Amniotic epithelial cell (primary cell): ENCODE results near the gene SFSWAP.

Experiments used
- DNase-seq: peaks from one replicate; pipeline ENCODE4 v3.0.0-alpha.2; 2010; ENCODE audit warnings: low read depth

The SFSWAP gene

GRCh38 chr12:131817241-131817640, 106.4 kb downstream of the SFSWAP start:
- no peak for DNase-seq

- DNase-seq, result no peak
Measured at GRCh38 chr12:131818821-131819585, 108.1 kb downstream of the SFSWAP start.

GRCh38 chr12:131824450-131824849, 113.6 kb downstream of the SFSWAP start:
- DNase-seq, result no peak

GRCh38 chr12:131825146-131825892, 114.4 kb downstream of the SFSWAP start:
- DNase-seq, result no peak

GRCh38 chr12:131826097-131826928, 115.4 kb downstream of the SFSWAP start:
- no peak for DNase-seq

GRCh38 chr12:131827961-131828534, 117.2 kb downstream of the SFSWAP start, which contains the start of gene MMP17:
Gene MMP17 (plus strand): TSS chr12:131828393. CDS start chr12:131828495, 102 bp downstream.
- peak; percentile 21 for DNase-seq

- no peak for DNase-seq
Measured at GRCh38 chr12:131828671-131829355, 117.9 kb downstream of the SFSWAP start.

GRCh38 chr12:131829356-131829747, 118.5 kb downstream of the SFSWAP start:
- DNase-seq, result no peak

- DNase-seq, result no peak
Measured at GRCh38 chr12:131829791-131830334, 119.0 kb downstream of the SFSWAP start.

GRCh38 chr12:131830335-131830913, 119.5 kb downstream of the SFSWAP start:
- DNase-seq, result peak; percentile 61

GRCh38 chr12:131830914-131831571, 120.2 kb downstream of the SFSWAP start:
- no peak for DNase-seq

GRCh38 chr12:131831635-131832041, 120.7 kb downstream of the SFSWAP start:
- DNase-seq, result peak; percentile 62

- no peak for DNase-seq
Measured at GRCh38 chr12:131832321-131833231, 121.7 kb downstream of the SFSWAP start.

GRCh38 chr12:131833288-131833895, 122.5 kb downstream of the SFSWAP start:
- no peak for DNase-seq

GRCh38 chr12:131833896-131834641, 123.2 kb downstream of the SFSWAP start:
- peak; percentile 33 for DNase-seq

GRCh38 chr12:131834798-131835615, 124.1 kb downstream of the SFSWAP start:
- DNase-seq, result no peak

GRCh38 chr12:131835616-131836171, 124.8 kb downstream of the SFSWAP start:
- DNase-seq, result no peak
